Stimulated activated CD8-positive, alpha-beta memory T cell treated with anti-CD3 and anti-CD28 coated beads, Interleukin-15, amount 100 ng/mL, for 24 hours (primary cell): ENCODE measurements around the gene EED.
"Not testable (repeated sequence)": the region's sequence is repeated elsewhere in the genome, so short reads cannot be mapped to it uniquely, and the experiment has no call there.

ENCODE experiments used
- DNase-seq: peaks from one replicate; pipeline ENCODE4 v3.0.0-alpha.2; 2020; ENCODE audit warnings: low read depth

Gene EED

GRCh38 chr11:86292912-86293616, 48.5 kb downstream of the EED start:
- no peak for DNase-seq

DNA sequence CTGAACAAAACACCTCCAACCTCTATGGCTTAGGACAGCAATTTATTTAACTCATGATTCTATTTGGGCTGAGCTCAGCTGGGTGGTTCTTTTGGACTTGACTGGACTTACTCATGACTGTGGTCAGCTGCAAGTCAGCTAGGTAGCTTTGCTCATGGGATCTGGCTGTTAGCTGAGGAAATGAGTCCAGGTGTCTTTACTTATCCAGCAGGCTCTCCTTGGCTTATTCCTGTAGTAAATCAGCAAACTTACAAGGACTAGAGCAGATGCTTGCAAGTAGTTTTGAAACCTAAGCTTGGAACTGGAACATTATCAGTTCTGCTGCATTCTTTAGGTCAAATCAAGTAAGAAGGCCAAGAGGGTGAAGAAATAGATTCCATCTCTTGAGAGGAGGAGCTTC, 49.5 kb downstream of the EED start:
- no peak for DNase-seq

GRCh38 chr11:86301742-86302091, 57.2 kb downstream of the EED start:
- DNase-seq, result no peak

GRCh38 chr11:86302092-86302793, 57.7 kb downstream of the EED start, which contains the start of gene HIKESHI:
Gene HIKESHI, plus strand, starts transcription at chr11:86302240. Its CDS starts 209 bp downstream, at chr11:86302449.
- DNase-seq, result peak; percentile 74

DNA sequence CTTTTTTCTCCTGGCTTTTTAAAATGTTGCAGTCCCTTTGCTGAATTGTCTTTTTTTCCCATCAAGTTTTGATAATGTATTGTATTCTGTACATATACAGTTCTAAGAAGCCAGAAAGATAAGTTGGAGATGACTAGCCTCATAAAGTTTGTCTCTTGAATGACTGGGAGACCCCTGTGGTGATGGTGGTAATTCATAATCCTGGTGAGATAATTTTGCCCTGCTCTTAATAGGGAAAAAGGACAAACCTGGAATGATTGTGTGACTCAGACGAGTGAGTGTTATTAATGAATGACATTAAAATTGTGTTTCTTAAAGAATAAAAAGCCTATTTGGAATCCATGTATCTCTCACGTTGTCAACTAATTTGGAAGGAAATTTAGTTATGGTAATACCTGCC, 58.7 kb downstream of the EED start:
- DNase-seq, result no peak

DNA sequence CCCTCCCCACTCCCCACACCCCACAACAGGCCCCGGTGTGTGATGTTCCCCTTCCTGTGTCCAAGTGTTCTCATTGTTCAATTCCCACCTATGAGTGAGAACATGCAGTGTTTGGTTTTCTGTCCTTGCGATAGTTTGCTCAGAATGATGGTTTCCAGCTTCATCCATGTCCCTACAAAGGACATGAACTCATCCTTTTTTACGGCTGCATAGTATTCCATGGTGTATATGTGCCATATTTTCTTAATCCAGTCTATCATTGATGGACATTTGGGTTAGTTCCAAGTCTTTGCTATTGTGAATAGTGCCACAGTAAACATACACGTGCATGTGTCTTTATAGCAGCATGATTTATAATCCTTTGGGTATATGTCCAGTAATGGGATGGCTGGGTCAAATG, 64.2 kb downstream of the EED start:
- not testable (repeated sequence) for DNase-seq

- DNase-seq, result no peak
Observed at GRCh38 chr11:86313793-86314192, 69.2 kb downstream of the EED start.

DNA sequence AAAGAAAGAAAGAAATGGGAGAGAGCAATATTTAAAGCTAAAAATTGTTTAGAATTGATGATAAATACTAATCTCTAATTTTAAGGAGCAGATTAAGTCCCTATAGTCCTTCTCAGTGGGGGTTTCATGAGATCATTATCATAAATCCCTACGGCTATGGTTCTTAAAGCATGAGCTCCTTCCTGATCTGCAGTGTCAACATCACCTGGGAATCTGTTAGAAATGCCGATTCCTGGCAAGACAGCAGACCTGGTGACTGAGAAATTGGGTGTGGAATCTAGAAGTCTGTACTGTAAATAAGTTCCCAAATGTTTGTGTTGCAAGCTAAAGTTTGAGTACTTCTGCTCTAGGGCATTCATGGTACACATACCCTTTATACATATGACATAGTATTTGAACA, 70.1 kb downstream of the EED start:
- DNase-seq, result no peak
